Activated CD4-positive, alpha-beta memory T cell treated with anti-CD3 and anti-CD28 coated beads for 36 hours (primary cell): ENCODE data around the gene DR1. TPM values are rescaled to one million over a fixed set of nuclear protein-coding genes. Genes with fewer than 3 reads are reported as not detected.

Experiments used
- CTCF ChIA-PET: fragments of 350-600 bp; sonication (Branson Sonifier 250); formaldehyde crosslinking; loops from one replicate; lab custom pipeline; 2021; ENCODE audit warnings: antibody characterized with exemption, inconsistent platforms; lab: Charles Lee
- POLR2A ChIA-PET: fragments of 350-600 bp; sonication (Branson Sonifier 250); formaldehyde crosslinking; loops from one replicate; lab custom pipeline; 2021; ENCODE audit warnings: antibody characterized with exemption; lab: Charles Lee
- DNase-seq: peaks from one replicate; pipeline ENCODE4 v3.0.0-alpha.2; 2020
- H3K27ac Mint-ChIP-seq: one replicate; pipeline ENCODE4 v1.8.0; 2021; ENCODE audit warnings: mixed read lengths
- H3K27me3 Mint-ChIP-seq: one replicate; pipeline ENCODE4 v1.8.0; 2021; ENCODE audit warnings: mixed read lengths
- H3K36me3 Mint-ChIP-seq: one replicate; pipeline ENCODE4 v1.8.0; 2021; ENCODE audit warnings: mixed read lengths
- H3K4me1 Mint-ChIP-seq: one replicate; pipeline ENCODE4 v1.8.0; 2021; ENCODE audit warnings: low read depth, mixed read lengths
- H3K4me3 Mint-ChIP-seq: one replicate; pipeline ENCODE4 v1.8.0; 2021; ENCODE audit warnings: mild to moderate bottlenecking, mixed read lengths
- H3K9me3 Mint-ChIP-seq: one replicate; pipeline ENCODE4 v1.8.0; 2021; ENCODE audit warnings: mixed read lengths
- intact Hi-C: fragments of 100-400 bp; cut with micrococcal nuclease; formaldehyde crosslinking; loops from one replicate; pipeline ENCODE4 v1.15.1; 2023
- total RNA-seq, 2 experiments: library from RNA; stranded (reverse); gene quantifications; one replicate each; pipeline ENCODE4 v1.2.3, GENCODE V29; 2021

DR1 gene
- total RNA-seq, 2 experiments from 2014 or later: 74.9 to 77.4 TPM

DNA sequence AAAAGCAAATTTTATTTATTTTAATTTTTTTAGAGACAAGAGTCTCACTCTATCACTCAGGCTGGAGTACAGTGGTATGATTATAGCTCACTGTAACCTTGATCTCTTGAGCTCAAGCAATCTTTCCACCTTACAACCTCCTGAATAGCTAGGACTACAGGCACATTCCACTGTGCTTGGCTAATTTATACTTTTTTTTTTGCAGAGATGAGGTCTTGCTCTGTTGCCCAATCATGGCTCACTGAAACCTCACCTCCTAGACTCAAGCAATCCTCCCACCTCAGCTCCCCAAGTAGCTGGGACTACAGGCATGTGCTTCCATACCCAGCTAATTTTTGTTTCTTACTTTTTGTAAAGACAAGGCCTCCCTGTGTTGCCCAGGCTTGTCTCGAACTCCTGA lies 49.5 kb downstream of the DR1 start:
- Mint-ChIP-seq H3K27ac (no peak overlapping the region), H3K27me3 (no peaks in the 10 kb centered on the region), H3K4me1 (no peaks in the 10 kb centered on the region), H3K4me3 (no peak overlapping the region), H3K36me3 (no peaks in the 10 kb centered on the region), H3K9me3 (no peaks in the 10 kb centered on the region)
- no peak for DNase-seq
- intact Hi-C loops: no loop called here
- ChIA-PET CTCF (interaction anchor here (0.7 to 1.0 kb wide), 2 partner anchors 90 to 228 kb away, joined by 3 read pairs; no protein-coding TSS in a partner anchor), POLR2A (no interaction called here)

- Mint-ChIP-seq H3K4me3 (no peak overlapping the region), H3K4me1 (no peaks in the 10 kb centered on the region), H3K9me3 (no peaks in the 10 kb centered on the region), H3K27me3 (no peaks in the 10 kb centered on the region), H3K27ac (no peak overlapping the region), H3K36me3 (no peaks in the 10 kb centered on the region)
- ChIA-PET CTCF (no interaction called here), POLR2A (no interaction called here)
- intact Hi-C loops: no loop called here
- DNase-seq: no peak
Observed at GRCh38 chr1:93399781-93400180, 54.1 kb downstream of the DR1 start.

DNA sequence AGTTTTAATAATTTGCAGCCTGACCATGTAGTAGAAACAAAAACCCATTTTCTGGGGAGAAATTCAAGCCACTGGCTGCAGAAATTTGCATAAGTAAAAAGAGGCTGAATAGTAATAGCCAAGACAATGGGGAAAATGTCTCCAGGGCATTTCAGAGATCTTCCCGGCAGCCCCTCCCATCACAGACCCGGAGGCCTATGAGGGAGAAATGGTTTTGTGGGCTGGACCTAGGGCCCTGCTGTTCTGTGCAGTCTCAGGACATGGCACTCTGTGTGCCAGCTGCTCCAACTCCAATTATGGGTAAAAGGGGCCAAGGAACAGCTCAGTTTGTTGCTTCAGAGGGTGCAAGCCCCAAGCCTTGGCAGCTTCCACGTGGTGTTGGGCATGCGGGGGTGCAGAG lies 62.5 kb downstream of the DR1 start:
- Mint-ChIP-seq H3K36me3 (peaks cover 3% of the 10 kb centered on the region), H3K4me3 (no peak overlapping the region), H3K9me3 (peaks cover 3% of the 10 kb centered on the region), H3K27ac (no peak overlapping the region), H3K4me1 (no peaks in the 10 kb centered on the region), H3K27me3 (no peaks in the 10 kb centered on the region)
- ChIA-PET POLR2A (no interaction called here), CTCF (no interaction called here)
- intact Hi-C loops: no loop called here
- no peak for DNase-seq

- no peaks in the 10 kb centered on the region for H3K4me1 Mint-ChIP-seq
- intact Hi-C loops: no loop called here
- no peak for DNase-seq
- ChIA-PET CTCF (no interaction called here), POLR2A (no interaction called here)
- H3K27me3 Mint-ChIP-seq: no peaks in the 10 kb centered on the region
- peaks cover 3% of the 10 kb centered on the region for H3K9me3 Mint-ChIP-seq
- H3K27ac Mint-ChIP-seq: no peak overlapping the region
- peaks cover 3% of the 10 kb centered on the region for H3K36me3 Mint-ChIP-seq
- H3K4me3 Mint-ChIP-seq: no peak overlapping the region
Observed at GRCh38 chr1:93411000-93411399, 65.3 kb downstream of the DR1 start.

GRCh38 chr1:93414749-93415148 lies 69.0 kb downstream of the DR1 start:
- H3K27me3 Mint-ChIP-seq: peaks cover 3% of the 10 kb centered on the region
- no peaks in the 10 kb centered on the region for H3K36me3 Mint-ChIP-seq
- H3K27ac Mint-ChIP-seq: no peak overlapping the region
- H3K9me3 Mint-ChIP-seq: no peaks in the 10 kb centered on the region
- CTCF ChIA-PET: interaction anchor here (1.2 kb wide), 1 partner anchor 107 kb away, joined by 3 read pairs; no protein-coding TSS in a partner anchor
- POLR2A ChIA-PET: no interaction called here
- no peaks in the 10 kb centered on the region for H3K4me1 Mint-ChIP-seq
- intact Hi-C loops: no loop called here
- DNase-seq: no peak
- no peak overlapping the region for H3K4me3 Mint-ChIP-seq

- H3K36me3 Mint-ChIP-seq: no peaks in the 10 kb centered on the region
- H3K4me1 Mint-ChIP-seq: no peaks in the 10 kb centered on the region
- no peaks in the 10 kb centered on the region for H3K9me3 Mint-ChIP-seq
- DNase-seq: no peak
- no peak overlapping the region for H3K4me3 Mint-ChIP-seq
- ChIA-PET POLR2A (no interaction called here), CTCF (interaction anchor here (1.2 kb wide), 1 partner anchor 107 kb away, joined by 3 read pairs; no protein-coding TSS in a partner anchor)
- intact Hi-C loops: no loop called here
- H3K27ac Mint-ChIP-seq: no peak overlapping the region
- H3K27me3 Mint-ChIP-seq: peaks cover 3% of the 10 kb centered on the region
Observed at GRCh38 chr1:93415296-93415695, 69.6 kb downstream of the DR1 start.

DNA sequence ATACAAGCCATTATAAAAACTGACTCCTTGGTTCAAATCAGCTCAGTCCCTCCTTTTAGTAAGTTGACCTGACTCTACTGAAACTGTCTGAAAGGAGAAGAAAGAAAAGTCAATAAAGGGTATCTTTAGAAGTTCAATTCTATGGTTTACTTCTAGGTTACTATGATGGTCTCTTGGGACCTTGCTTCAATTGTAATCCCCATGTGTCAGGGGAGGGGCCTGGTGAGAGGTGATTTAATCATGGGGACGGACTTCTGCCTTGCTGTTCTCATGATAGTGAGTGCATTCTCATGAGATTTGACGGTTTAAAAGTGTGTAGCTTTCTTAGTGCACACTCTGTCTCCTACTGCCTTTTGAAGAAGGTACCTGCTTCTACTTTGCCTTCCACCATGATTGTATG lies 70.5 kb downstream of the DR1 start:
- Mint-ChIP-seq H3K27ac (no peak overlapping the region), H3K36me3 (no peaks in the 10 kb centered on the region), H3K4me1 (no peaks in the 10 kb centered on the region), H3K4me3 (no peak overlapping the region), H3K9me3 (no peaks in the 10 kb centered on the region), H3K27me3 (peaks cover 4% of the 10 kb centered on the region)
- POLR2A ChIA-PET: interaction anchor here (0.6 kb wide), 1 partner anchor 162 kb away, joined by 3 read pairs; no protein-coding TSS in a partner anchor
- no peak for DNase-seq
- CTCF ChIA-PET: no interaction called here
- intact Hi-C loops: no loop called here

Other genes starting within 250 kb of the DR1 start
- gene TMED5, start 165.5 kb upstream of the DR1 start, total RNA-seq: 10 to 100 TPM; 47.0 to 49.2 TPM
- 10 to 100 TPM; 23.6 to 24.2 TPM for gene CCDC18, start 165.2 kb upstream of the DR1 start, total RNA-seq
- 1 to 10 TPM in 1 of 2 experiments, under 1 TPM in 1; 0.81 to 1.2 TPM for gene FNBP1L, start 102.2 kb downstream of the DR1 start, total RNA-seq